Panc1 (cell line): ENCODE data around the gene HMMR. TPM values are rescaled to one million over a fixed set of nuclear protein-coding genes. Genes with fewer than 3 reads are reported as not detected.

ENCODE experiments used
- ATAC-seq: fragments of 200-7000 bp; cut with Tn5 transposase; 2 replicates; pipeline ENCODE4 v1.9.1; 2020; ENCODE audit warnings: mild to moderate bottlenecking, moderate library complexity
- BruUV-seq: library from RNA; stranded (reverse); fragments of 400-500 nt; replicated peaks from 2 replicates; lab custom pipeline; 2021; lab: Mats Ljungman, UMichigan
- CTCF ChIA-PET: fragments of 300-600 bp; sonication (Branson Sonifier 250); formaldehyde crosslinking; loops from one replicate; lab custom pipeline; 2022; ENCODE audit warnings: antibody characterized with exemption; lab: Charles Lee
- POLR2A ChIA-PET: fragments of 300-600 bp; sonication (Branson Sonifier 250); formaldehyde crosslinking; loops from one replicate; lab custom pipeline; 2022; ENCODE audit warnings: antibody characterized with exemption; lab: Charles Lee
- DNase-seq: peaks from one replicate; pipeline ENCODE4 v3.0.0-alpha.2; 2010; ENCODE audit warnings: low read depth, low spot score
- H3K27ac ChIP-seq: 2 replicates; pipeline ENCODE4 v1.5.1; 2011; ENCODE audit warnings: mild to moderate bottlenecking, low read length, inconsistent platforms
- H3K27me3 ChIP-seq: fragments of 200-500 bp; sonication (Bioruptor generic); 2 replicates; pipeline ENCODE4 v1.6.0; 2014; ENCODE audit warnings: low read length, inconsistent platforms; ENCODE audit not compliant: control insufficient read depth, insufficient read depth
- H3K36me3 ChIP-seq: fragments of 200-500 bp; sonication (Bioruptor generic); 2 replicates; pipeline ENCODE4 v1.5.1; 2014; ENCODE audit warnings: inconsistent platforms, mild to moderate bottlenecking, low read length, moderate library complexity; ENCODE audit not compliant: control insufficient read depth, insufficient read depth
- H3K4me1 ChIP-seq: 2 replicates; pipeline ENCODE4 v1.5.1; 2011; ENCODE audit warnings: inconsistent platforms, mild to moderate bottlenecking, low read length, moderate library complexity; ENCODE audit not compliant: control insufficient read depth, insufficient read depth
- H3K4me3 ChIP-seq, 2 experiments: 2 replicates each; pipeline ENCODE4 v1.5.1; 2011 to 2012; ENCODE audit warnings: low read depth in 2 of 2, low read length in 2 of 2, mild to moderate bottlenecking in 2 of 2, inconsistent platforms in 1 of 2, moderate library complexity in 1 of 2
- H3K9me3 ChIP-seq: fragments of 200-500 bp; sonication (Bioruptor generic); 2 replicates; pipeline ENCODE4 v1.5.1; 2014; ENCODE audit warnings: low read depth, mild to moderate bottlenecking, inconsistent platforms, low read length, moderate library complexity; ENCODE audit not compliant: control insufficient read depth, insufficient read depth
- POLR2AphosphoS5 ChIP-seq: IDR thresholded peaks from 2 replicates; pipeline ENCODE4 v1.6.1; 2012; ENCODE audit warnings: mild to moderate bottlenecking, low read depth, low read length, moderate library complexity
- SIN3A ChIP-seq: IDR thresholded peaks from 2 replicates; pipeline ENCODE4 v1.6.1; 2012; ENCODE audit warnings: low read depth, mild to moderate bottlenecking, low read length, moderate library complexity, borderline replicate concordance; ENCODE audit not compliant: insufficient read depth
- TCF7L2 ChIP-seq: IDR thresholded peaks from 2 replicates; pipeline ENCODE4 v1.6.1; 2011; ENCODE audit warnings: mild to moderate bottlenecking, low read depth, low read length, inconsistent platforms
- in situ Hi-C: cut with HindIII; loops from 2 replicates; pipeline ENCODE4 v1.10.0; 2016; ENCODE audit warnings: low sequenced_read_pairs, low pct_unique_long_range_greater_than_20kb
- intact Hi-C: fragments of 100-400 bp; cut with micrococcal nuclease; formaldehyde crosslinking; loops from one replicate; pipeline ENCODE4 v1.10.0; 2022; ENCODE audit not compliant: unreplicated experiment
- total RNA-seq: library from RNA; stranded (reverse); gene quantifications from one replicate; pipeline ENCODE4 v1.2.1, GENCODE V29; 2021; ENCODE audit not compliant: unreplicated experiment
- TF ChIP-seq, protein P1 (sequence below): fragments of 450-650 bp; IDR thresholded peaks from 2 replicates; pipeline ENCODE4 v1.5.1; 2017; ENCODE audit warnings: mild to moderate bottlenecking
- TF ChIP-seq, protein P2 (sequence below), 2 experiments: IDR thresholded peaks; 2 replicates each; pipeline ENCODE4 v1.6.1; 2011 to 2012; ENCODE audit warnings: low read depth in 2 of 2, control low read depth in 1 of 2, low read length in 1 of 2, mild to moderate bottlenecking in 1 of 2, moderate library complexity in 1 of 2; ENCODE audit not compliant: insufficient read depth in 1 of 2

The HMMR gene
- total RNA-seq, 1 experiment from 2014 or later, result 42.5 TPM

DNA sequence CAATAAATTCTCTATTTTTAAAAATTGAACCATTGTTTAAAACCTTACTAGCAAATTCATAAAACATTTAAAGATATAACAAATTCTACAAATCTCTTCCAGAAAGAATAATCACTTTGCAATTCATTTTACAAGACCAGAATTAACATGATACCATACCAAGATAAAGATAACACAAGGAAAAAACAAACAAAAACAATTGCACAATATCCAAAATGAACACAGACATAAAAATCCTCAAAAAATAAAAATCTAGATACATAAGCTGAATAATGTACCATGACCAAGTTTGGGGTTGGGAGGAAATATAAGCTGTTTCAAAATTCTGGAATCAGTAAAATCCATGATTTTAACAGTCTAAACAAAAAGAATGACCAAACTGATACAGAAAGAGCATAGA, 11.9 kb upstream of the HMMR start:
- ATAC-seq (no peak), DNase-seq (no peak)
- TF ChIP-seq, protein P1, sequence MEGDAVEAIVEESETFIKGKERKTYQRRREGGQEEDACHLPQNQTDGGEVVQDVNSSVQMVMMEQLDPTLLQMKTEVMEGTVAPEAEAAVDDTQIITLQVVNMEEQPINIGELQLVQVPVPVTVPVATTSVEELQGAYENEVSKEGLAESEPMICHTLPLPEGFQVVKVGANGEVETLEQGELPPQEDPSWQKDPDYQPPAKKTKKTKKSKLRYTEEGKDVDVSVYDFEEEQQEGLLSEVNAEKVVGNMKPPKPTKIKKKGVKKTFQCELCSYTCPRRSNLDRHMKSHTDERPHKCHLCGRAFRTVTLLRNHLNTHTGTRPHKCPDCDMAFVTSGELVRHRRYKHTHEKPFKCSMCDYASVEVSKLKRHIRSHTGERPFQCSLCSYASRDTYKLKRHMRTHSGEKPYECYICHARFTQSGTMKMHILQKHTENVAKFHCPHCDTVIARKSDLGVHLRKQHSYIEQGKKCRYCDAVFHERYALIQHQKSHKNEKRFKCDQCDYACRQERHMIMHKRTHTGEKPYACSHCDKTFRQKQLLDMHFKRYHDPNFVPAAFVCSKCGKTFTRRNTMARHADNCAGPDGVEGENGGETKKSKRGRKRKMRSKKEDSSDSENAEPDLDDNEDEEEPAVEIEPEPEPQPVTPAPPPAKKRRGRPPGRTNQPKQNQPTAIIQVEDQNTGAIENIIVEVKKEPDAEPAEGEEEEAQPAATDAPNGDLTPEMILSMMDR, result no peak
- TF ChIP-seq TCF7L2 (no peak), SIN3A (no peak), POLR2AphosphoS5 (no peak)
- TF ChIP-seq, protein P2, sequence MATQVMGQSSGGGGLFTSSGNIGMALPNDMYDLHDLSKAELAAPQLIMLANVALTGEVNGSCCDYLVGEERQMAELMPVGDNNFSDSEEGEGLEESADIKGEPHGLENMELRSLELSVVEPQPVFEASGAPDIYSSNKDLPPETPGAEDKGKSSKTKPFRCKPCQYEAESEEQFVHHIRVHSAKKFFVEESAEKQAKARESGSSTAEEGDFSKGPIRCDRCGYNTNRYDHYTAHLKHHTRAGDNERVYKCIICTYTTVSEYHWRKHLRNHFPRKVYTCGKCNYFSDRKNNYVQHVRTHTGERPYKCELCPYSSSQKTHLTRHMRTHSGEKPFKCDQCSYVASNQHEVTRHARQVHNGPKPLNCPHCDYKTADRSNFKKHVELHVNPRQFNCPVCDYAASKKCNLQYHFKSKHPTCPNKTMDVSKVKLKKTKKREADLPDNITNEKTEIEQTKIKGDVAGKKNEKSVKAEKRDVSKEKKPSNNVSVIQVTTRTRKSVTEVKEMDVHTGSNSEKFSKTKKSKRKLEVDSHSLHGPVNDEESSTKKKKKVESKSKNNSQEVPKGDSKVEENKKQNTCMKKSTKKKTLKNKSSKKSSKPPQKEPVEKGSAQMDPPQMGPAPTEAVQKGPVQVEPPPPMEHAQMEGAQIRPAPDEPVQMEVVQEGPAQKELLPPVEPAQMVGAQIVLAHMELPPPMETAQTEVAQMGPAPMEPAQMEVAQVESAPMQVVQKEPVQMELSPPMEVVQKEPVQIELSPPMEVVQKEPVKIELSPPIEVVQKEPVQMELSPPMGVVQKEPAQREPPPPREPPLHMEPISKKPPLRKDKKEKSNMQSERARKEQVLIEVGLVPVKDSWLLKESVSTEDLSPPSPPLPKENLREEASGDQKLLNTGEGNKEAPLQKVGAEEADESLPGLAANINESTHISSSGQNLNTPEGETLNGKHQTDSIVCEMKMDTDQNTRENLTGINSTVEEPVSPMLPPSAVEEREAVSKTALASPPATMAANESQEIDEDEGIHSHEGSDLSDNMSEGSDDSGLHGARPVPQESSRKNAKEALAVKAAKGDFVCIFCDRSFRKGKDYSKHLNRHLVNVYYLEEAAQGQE (IDR thresholded peaks at IDR 0.05; ENCODE audit: insufficient read depth in 1 of 2, low read depth in 2 of 2, low read length in 1 of 2), result no peak
- H3K4me1 ChIP-seq, result no peaks in the 10 kb centered on the region
- intact Hi-C loops, result no loop called here
- CTCF ChIA-PET, result no interaction called here
- no peak overlapping the region for H3K27ac ChIP-seq
- H3K27me3 ChIP-seq, result no peaks in the 10 kb centered on the region
- no peak overlapping the region for H3K4me3 ChIP-seq
- POLR2A ChIA-PET, result no interaction called here
- no peaks in the 10 kb centered on the region for H3K9me3 ChIP-seq
- H3K36me3 ChIP-seq, result peaks cover 43% of the 10 kb centered on the region
- in situ Hi-C loops, result no loop called here
- TSS peak; percentile 3 for BruUV-seq

DNA sequence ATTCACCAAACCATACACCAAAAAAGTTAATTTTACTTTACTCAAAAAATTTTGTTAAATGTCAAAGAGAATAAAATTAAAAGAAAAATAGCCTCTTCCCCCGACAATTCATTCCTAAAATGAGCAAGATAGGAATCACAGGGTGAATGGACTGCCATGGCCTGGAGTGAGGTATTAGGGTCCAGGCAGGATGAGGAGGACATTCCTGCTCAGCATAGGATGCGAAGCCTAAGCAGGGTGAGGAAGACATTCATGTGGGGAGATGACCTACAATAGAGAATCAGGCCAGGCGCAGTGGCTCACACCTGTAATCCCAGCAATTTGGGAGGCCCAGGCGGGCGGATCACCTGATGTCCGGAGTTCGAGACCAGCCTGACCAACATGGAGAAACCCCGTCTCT, 8.9 kb upstream of the HMMR start:
- POLR2A ChIA-PET, result no interaction called here
- Histone ChIP-seq H3K27me3 (no peaks in the 10 kb centered on the region), H3K4me1 (no peaks in the 10 kb centered on the region), H3K4me3 (no peak overlapping the region), H3K27ac (no peak overlapping the region), H3K36me3 (peaks cover 31% of the 10 kb centered on the region), H3K9me3 (no peaks in the 10 kb centered on the region)
- CTCF ChIA-PET, result no interaction called here
- TF ChIP-seq TCF7L2 (no peak), SIN3A (no peak)
- TF ChIP-seq, protein P2 (IDR thresholded peaks at IDR 0.05; ENCODE audit: insufficient read depth in 1 of 2, low read depth in 2 of 2, low read length in 1 of 2), result no peak
- BruUV-seq, result no TSS peak
- intact Hi-C loops, result no loop called here
- ATAC-seq, result no peak
- DNase-seq, result no peak
- in situ Hi-C loops, result no loop called here
